Mucosa of descending colon (tissue), 3 donors: ENCODE data around the gene APOC4. TPM values are rescaled to one million over a fixed set of nuclear protein-coding genes. Genes with fewer than 3 reads are reported as not detected.
"Not testable (repeated sequence)": the region's sequence is repeated elsewhere in the genome, so short reads cannot be mapped to it uniquely, and the experiment has no call there.

ENCODE experiments used
- ATAC-seq: fragments of 200-7000 bp; cut with Tn5 transposase; one replicate; pipeline ENCODE4 v1.9.1; 2020; ENCODE audit warnings: mild to moderate bottlenecking, moderate library complexity
- DNase-seq, 3 donors: peaks; one replicate each; pipeline ENCODE4 v3.0.0-alpha.2; 2020
- H3K36me3 ChIP-seq: fragments of 200-600 bp; one replicate; pipeline ENCODE4 v1.8.0; 2021; ENCODE audit warnings: low read depth, mild to moderate bottlenecking
- H3K4me1 ChIP-seq: fragments of 200-600 bp; one replicate; pipeline ENCODE4 v1.8.0; 2021; ENCODE audit warnings: low read depth, mild to moderate bottlenecking
- H3K4me3 ChIP-seq: fragments of 200-600 bp; one replicate; pipeline ENCODE4 v1.8.0; 2021; ENCODE audit warnings: mild to moderate bottlenecking
- H3K9me3 ChIP-seq: fragments of 200-600 bp; one replicate; pipeline ENCODE4 v1.8.0; 2021; ENCODE audit warnings: mild to moderate bottlenecking
- CTCF ChIP-seq: fragments of 200-600 bp; IDR thresholded peaks from one replicate; pipeline ENCODE4 v1.8.0; 2022; ENCODE audit warnings: antibody characterized with exemption, mild to moderate bottlenecking
- intact Hi-C, 2 donors: fragments of 100-400 bp; cut with DNase I in 1 of 2; cut with micrococcal nuclease in 1 of 2; formaldehyde crosslinking; loops; one replicate each; pipeline versions ENCODE4 v1.11.0 to v1.11.1; 2022; cut with DNase I, micrococcal nuclease
- total RNA-seq, 3 donors: library from RNA; stranded (reverse); fragmentation: NEBNext Ultra II Directional in 2 of 3; extraction: Animal tissue kit (Norgen Biotek cat#: 25700) in 2 of 3; gene quantifications; one replicate each; pipeline versions ENCODE4 v1.2.1 to v1.2.4, GENCODE V29; 2021 to 2023
- donor health status: DM: no; HTN: no; CAD: no; lungs with moderate emphysema.
- donor health status: DM: no; HTN: no; CAD: no.
- donor health status: DM: no; HTN: yes; CAD: no.

The APOC4 gene
- total RNA-seq, 3 donors from 2014 or later, result not detected

- DNase-seq, result no peak
- no peaks in the 10 kb centered on the region for H3K36me3 ChIP-seq
- no peak within 1 kb of the TSS for H3K4me3 ChIP-seq
- no peaks in the 10 kb centered on the region for H3K9me3 ChIP-seq
- peaks cover 6% of the 10 kb centered on the region for H3K4me1 ChIP-seq
- intact Hi-C loops, result loop anchor here in 1 of 2 donors (5.0 kb wide), 1 partner anchor 47 kb away; no protein-coding TSS in a partner anchor
- no peak for TF ChIP-seq CTCF
- no peak for ATAC-seq
These were observed 36.4 kb upstream of the APOC4 start, which contains the start of gene APOE for GRCh38 chr19:44905437-44906160. APOE (plus strand) TSS chr19:44905796; CDS start chr19:44906625, 829 bp downstream.

- no peaks in the 10 kb centered on the region for H3K36me3 ChIP-seq
- no peak for TF ChIP-seq CTCF
- intact Hi-C loops, result loop anchor here in 1 of 2 donors (5.0 kb wide), 1 partner anchor 45 kb away; no protein-coding TSS in a partner anchor
- H3K4me3 ChIP-seq, result no peak overlapping the region
- H3K4me1 ChIP-seq, result peaks cover 6% of the 10 kb centered on the region
- no peaks in the 10 kb centered on the region for H3K9me3 ChIP-seq
- ATAC-seq (no peak), DNase-seq (no peak)
These were observed 34.4 kb upstream of the APOC4 start for GRCh38 chr19:44907613-44908012.

- no peak for DNase-seq
- H3K36me3 ChIP-seq, result no peaks in the 10 kb centered on the region
- H3K9me3 ChIP-seq, result no peaks in the 10 kb centered on the region
- H3K4me1 ChIP-seq, result peaks cover 6% of the 10 kb centered on the region
- ATAC-seq, result no peak
- TF ChIP-seq CTCF, result no peak
- no peak overlapping the region for H3K4me3 ChIP-seq
- intact Hi-C loops, result loop anchor here in 1 of 2 donors (5.0 kb wide), 1 partner anchor 44 kb away; no protein-coding TSS in a partner anchor
These were observed 33.8 kb upstream of the APOC4 start for GRCh38 chr19:44908074-44908835.

GRCh38 chr19:44908836-44909261 is 33.2 kb upstream of the APOC4 start:
- intact Hi-C loops, result loop anchor here in 1 of 2 donors (5.0 kb wide), 1 partner anchor 43 kb away; no protein-coding TSS in a partner anchor
- DNase-seq, result no peak
- no peak for TF ChIP-seq CTCF
- ATAC-seq, result no peak
- Histone ChIP-seq H3K9me3 (no peaks in the 10 kb centered on the region), H3K4me3 (no peak overlapping the region), H3K36me3 (no peaks in the 10 kb centered on the region), H3K4me1 (peaks cover 5% of the 10 kb centered on the region)

- peaks cover 8% of the 10 kb centered on the region for H3K4me1 ChIP-seq
- no peaks in the 10 kb centered on the region for H3K9me3 ChIP-seq
- TF ChIP-seq CTCF, result no peak
- H3K36me3 ChIP-seq, result no peaks in the 10 kb centered on the region
- no peak for ATAC-seq
- H3K4me3 ChIP-seq, result no peak overlapping the region
- no peak for DNase-seq
- intact Hi-C loops, result loop anchor here in 1 of 2 donors (5.0 kb wide), 1 partner anchor 43 kb away; no protein-coding TSS in a partner anchor
These were observed 32.3 kb upstream of the APOC4 start for GRCh38 chr19:44909775-44910174.

- intact Hi-C loops, ATAC-seq, DNase-seq, H3K4me3 ChIP-seq, H3K9me3 ChIP-seq, H3K4me1 ChIP-seq, H3K36me3 ChIP-seq: not testable (repeated sequence)
These were observed 30.1 kb upstream of the APOC4 start for GRCh38 chr19:44911896-44912295.
